ENCODE measurements around the gene FLT3LG.

The FLT3LG gene, protein sequence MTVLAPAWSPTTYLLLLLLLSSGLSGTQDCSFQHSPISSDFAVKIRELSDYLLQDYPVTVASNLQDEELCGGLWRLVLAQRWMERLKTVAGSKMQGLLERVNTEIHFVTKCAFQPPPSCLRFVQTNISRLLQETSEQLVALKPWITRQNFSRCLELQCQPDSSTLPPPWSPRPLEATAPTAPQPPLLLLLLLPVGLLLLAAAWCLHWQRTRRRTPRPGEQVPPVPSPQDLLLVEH

DNA sequence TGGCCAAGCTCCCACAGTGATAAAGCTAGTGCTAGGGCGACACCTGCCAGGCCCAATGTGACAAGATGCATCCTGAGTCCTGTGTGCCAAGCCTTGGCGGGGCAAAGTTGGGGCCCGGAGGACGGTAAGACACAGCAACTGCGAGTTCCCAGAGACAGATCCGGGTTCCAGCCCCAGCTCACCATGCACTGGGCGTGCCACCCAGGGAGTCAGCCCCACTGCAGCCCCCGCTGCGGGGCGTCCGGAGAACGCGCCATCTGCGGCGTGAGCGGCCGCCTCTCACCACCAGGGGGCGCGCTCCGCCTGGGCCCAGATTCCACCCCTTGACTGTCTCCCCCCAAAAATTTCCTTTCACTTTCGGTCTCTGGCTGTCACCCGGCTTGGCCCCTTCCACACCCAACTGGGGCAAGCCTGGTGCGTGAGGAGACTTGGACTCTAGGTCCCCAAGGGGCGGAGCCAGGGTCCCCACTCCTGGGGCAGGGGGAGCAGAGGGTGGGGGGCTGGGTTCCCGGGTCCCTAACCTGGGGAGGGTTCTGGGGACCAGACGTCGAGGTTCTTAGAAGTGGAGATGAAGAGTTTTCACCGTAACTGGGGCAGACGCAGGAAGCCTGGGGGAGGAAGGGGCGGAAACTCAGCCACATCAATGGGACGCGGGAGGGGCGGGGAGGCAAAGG is at the start of gene FLT3LG:
Gene FLT3LG, plus strand, starts transcription at position 348 of the 674 bp plus-strand sequence. CDS start 425 bp downstream, outside the sequence.
- Mint-ChIP-seq H3K4me3 (peak within 1 kb of the TSS; percentile 81), H3K9me3 (no peaks in the 10 kb centered on the region), H3K27me3 (no peaks in the 10 kb centered on the region), H3K27ac (peak within 1 kb of the TSS; percentile 92), H3K36me3 (ENCODE audit: low read depth) (peaks cover 42% of the 10 kb centered on the region), H3K4me1 (ENCODE audit: low read depth) (peaks cover 61% of the 10 kb centered on the region)
- DNase-seq = peak; percentile 96

DNA sequence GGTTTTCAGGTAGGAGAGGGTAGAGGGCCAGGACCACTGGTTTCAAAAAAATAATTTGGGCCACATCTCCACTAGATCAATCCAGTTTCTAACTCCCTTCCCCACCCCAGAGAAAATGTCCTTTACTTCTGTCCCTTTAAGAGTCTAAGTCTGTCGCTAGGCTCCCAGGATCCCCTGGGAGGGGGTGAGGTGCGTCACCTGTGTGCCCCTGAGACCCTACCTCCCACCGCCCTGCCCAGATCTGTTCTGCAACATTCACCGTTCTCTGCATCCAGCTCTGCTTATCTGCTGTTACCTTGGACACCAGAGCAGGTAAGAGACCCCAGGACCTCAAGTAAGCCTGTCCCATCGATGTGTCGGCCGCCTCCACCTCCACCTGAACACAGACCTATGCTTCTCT is 48.8 kb upstream of the FLT3LG start, which contains the start of gene GFY:
Gene GFY, plus strand, starts transcription at position 211 of the 400 bp plus-strand sequence. CDS start 1,043 bp downstream, outside the sequence.
- H3K27ac Mint-ChIP-seq = no peak within 1 kb of the TSS
- DNase-seq = no peak
- H3K27me3 Mint-ChIP-seq = peaks cover 92% of the 10 kb centered on the region
- H3K4me1 Mint-ChIP-seq (ENCODE audit: low read depth) = peaks cover 51% of the 10 kb centered on the region
- no peaks in the 10 kb centered on the region for H3K9me3 Mint-ChIP-seq
- H3K4me3 Mint-ChIP-seq = no peak within 1 kb of the TSS
- H3K36me3 Mint-ChIP-seq (ENCODE audit: low read depth) = no peaks in the 10 kb centered on the region

DNA sequence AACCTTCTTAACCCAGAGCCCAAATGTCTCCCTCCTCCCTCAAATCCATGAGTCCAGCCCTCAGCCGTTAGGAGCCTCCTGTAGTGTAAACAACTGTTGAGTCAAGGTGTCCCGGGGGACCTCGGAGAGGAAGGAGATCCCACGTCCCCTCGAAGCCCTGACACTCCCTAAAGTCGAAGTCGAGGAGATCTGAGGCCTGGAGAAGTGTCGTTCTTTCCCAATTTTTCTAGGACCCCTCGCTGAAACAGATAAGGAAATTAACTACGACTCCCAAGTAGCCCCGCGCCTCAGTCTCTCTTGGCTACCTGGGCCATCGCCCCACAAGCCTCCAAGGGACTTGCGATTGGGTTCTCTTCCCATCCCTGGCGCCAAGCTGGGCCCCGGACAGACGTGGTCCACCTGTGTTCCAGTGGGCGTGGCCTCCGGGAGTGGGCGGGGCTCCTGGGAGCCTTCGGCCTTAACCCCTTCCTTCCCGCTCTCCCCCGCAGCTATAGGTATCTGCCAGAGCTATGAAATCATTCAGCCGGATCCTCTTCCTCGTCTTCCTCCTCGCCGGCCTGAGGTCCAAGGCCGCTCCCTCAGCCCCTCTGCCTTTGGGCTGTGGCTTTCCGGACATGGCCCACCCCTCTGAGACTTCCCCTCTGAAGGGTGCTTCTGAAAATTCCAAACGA is 48.0 kb upstream of the FLT3LG start:
- H3K36me3 Mint-ChIP-seq (ENCODE audit: low read depth) = no peaks in the 10 kb centered on the region
- no peak overlapping the region for H3K27ac Mint-ChIP-seq
- H3K9me3 Mint-ChIP-seq = no peaks in the 10 kb centered on the region
- peaks cover 48% of the 10 kb centered on the region for H3K4me1 Mint-ChIP-seq (ENCODE audit: low read depth)
- peak; percentile 59 for DNase-seq
- peaks cover 92% of the 10 kb centered on the region for H3K27me3 Mint-ChIP-seq
- no peak overlapping the region for H3K4me3 Mint-ChIP-seq

DNA sequence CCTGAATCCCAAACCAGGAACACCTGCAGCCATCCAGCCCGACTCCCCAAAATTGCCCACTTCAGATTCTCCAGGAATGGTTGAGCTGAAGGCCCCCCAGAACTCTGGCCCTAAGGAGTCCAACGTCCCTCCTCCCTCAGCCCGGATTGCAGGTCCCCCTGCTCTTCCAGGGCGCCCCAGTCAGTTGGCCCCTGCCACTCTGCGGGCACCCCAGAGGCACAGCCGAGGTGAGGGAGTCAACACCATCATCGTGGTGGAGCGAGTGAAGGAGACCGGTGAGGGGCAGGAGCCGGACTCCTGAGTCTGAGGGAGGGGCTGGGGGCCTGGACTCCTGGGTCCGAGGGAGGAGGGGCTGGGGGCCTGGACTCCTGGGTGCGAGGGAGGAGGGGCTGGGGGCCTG is 46.7 kb upstream of the FLT3LG start:
- Mint-ChIP-seq H3K9me3 (no peaks in the 10 kb centered on the region), H3K27me3 (peaks cover 91% of the 10 kb centered on the region), H3K4me1 (ENCODE audit: low read depth) (peaks cover 44% of the 10 kb centered on the region), H3K4me3 (no peak overlapping the region), H3K27ac (no peak overlapping the region), H3K36me3 (ENCODE audit: low read depth) (no peaks in the 10 kb centered on the region)
- DNase-seq = no peak

DNA sequence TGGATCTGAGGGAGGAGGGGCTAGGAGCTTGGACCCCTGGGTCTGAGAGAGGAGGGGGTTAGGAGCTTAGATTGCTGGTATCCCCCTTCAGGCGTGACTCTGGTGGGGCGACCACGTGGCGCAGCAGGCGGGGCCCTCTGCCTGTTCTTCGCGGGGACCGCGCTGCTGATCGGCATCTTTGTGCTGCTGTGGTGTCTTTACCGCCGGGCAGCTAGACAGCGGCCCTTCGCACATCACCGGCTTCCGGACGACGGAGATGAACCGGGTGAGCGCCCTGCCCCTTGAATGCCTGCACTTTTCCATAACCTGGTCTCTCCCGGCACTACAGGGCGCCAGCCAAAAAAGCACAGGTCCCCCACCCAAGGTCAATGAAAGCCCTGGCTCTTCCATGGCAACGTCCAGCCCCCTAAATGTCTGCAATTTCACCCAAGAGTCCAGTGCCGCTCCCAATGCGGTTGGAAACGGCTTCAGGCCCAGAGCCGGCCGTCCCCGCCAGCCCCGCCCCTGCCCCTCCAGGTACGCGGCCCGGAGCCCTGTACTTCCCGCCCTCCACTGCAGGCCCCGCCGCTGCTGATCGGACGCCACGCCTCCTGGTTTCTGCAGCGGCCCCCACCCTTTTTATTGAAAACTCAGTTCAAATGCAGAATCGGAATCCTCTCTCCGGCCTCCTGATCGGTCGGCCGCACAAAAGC is 46.0 kb upstream of the FLT3LG start:
- peaks cover 43% of the 10 kb centered on the region for H3K4me1 Mint-ChIP-seq (ENCODE audit: low read depth)
- H3K9me3 Mint-ChIP-seq = no peaks in the 10 kb centered on the region
- no peak for DNase-seq
- H3K36me3 Mint-ChIP-seq (ENCODE audit: low read depth) = no peaks in the 10 kb centered on the region
- no peak overlapping the region for H3K27ac Mint-ChIP-seq
- peak overlapping the region; percentile 43 for H3K4me3 Mint-ChIP-seq
- peaks cover 92% of the 10 kb centered on the region for H3K27me3 Mint-ChIP-seq

DNA sequence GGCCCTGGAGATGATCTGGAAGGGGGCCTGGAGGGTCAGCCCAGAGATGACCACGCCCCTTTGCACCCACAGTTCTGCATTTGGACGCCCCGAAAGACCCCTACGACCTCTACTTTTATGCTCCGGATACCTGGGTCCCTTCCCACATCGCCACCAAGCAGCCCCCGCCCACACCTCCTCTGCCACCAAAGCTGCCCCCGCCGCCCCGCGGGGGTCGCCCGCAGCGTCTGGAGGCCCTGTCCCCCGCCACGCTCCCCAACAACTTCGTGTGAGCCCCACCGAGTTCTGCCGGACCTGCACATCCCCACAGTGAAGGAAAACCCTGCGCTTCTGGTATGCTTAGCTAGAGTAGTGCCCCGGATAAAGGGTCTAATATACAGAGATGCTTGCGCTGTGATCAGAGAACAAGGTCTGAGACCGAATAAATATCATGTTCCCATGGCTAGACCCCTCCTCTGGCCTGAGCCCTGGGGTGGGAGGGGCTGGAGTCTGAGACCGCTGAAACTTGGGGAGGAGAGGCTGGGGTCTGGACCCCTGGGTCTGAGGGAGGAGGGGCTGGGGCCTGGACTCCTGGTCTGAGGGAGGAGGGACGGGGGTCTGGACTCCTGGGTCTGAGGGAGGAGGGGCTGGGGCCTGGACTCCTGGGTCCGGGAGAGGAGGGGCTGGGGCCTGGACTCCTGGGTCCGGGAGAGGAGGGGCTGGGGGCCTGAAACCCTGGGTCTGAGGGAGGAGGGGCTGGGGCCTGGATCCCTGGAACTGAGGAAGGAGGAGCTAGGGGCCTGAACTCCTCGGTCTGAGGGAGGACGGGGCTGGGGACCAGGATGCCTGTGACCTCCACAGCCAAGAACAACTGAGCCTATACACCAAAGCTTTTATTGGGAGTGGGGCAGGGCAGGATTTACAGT is 45.2 kb upstream of the FLT3LG start:
- H3K27ac Mint-ChIP-seq = no peak overlapping the region
- no peak overlapping the region for H3K4me3 Mint-ChIP-seq
- no peaks in the 10 kb centered on the region for H3K36me3 Mint-ChIP-seq (ENCODE audit: low read depth)
- H3K27me3 Mint-ChIP-seq = peaks cover 93% of the 10 kb centered on the region
- peaks cover 43% of the 10 kb centered on the region for H3K4me1 Mint-ChIP-seq (ENCODE audit: low read depth)
- no peak for DNase-seq
- no peaks in the 10 kb centered on the region for H3K9me3 Mint-ChIP-seq

DNA sequence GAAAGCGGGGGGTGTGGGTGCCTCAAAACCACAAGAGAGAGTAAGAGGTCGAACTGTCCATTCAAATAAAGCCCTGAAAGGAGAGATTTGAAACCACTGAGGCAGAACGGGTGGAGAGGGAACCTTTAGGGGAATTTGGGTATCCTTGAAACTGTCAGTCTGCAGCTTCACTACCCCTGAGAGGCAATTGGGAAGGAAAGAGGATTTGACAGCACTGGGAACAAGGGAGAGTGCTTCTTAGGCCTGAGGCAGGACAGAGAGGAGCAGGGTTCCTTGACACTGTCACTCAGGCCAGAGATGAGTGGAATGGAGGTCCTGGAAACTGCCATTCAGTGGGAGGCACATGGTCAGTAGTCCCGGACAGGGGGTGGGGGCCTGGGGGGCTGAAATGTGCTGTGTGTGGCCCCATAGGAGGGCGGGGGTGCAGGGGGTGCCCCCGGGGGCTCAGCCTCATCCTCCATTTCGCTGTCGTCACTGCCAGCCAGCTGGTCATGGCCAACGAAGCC is 43.8 kb upstream of the FLT3LG start:
- Mint-ChIP-seq H3K27me3 (peaks cover 94% of the 10 kb centered on the region), H3K27ac (no peak overlapping the region), H3K9me3 (no peaks in the 10 kb centered on the region), H3K36me3 (ENCODE audit: low read depth) (no peaks in the 10 kb centered on the region), H3K4me1 (ENCODE audit: low read depth) (peaks cover 38% of the 10 kb centered on the region), H3K4me3 (no peak overlapping the region)
- no peak for DNase-seq

DNA sequence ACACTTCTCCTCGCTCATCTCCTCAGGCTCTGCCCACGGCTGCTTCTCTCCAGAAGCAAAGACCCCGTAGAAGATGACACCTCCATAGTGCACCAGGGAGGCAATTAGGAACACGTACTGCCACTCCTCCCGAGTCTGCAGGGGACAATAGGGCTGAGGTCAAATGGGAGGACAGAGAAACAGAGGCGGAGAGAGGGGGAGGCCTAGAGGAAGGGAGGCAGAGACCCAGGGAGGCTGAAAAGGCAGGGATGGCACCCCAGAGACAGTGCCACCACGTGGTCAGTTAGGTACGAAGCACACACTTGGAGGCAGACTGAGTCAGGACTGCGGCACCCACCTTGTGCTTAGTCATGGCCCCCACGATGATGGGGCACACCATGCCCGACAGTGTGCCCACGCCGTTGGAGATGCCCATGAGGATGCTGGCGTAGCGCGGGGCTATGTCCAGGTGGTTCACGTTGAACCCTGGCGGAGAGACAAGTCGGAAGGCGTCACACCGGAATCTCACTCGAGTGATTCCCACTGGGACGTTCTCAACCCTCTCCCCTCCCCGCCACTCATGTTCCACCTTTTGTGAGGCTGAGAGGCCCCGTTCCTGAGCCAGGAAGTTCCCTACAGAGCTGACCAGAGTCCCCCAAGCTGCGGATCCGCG is 43.2 kb upstream of the FLT3LG start:
- Mint-ChIP-seq H3K4me3 (no peak overlapping the region), H3K9me3 (no peaks in the 10 kb centered on the region), H3K27ac (no peak overlapping the region), H3K27me3 (peaks cover 94% of the 10 kb centered on the region), H3K36me3 (ENCODE audit: low read depth) (no peaks in the 10 kb centered on the region), H3K4me1 (ENCODE audit: low read depth) (peaks cover 38% of the 10 kb centered on the region)
- no peak for DNase-seq

DNA sequence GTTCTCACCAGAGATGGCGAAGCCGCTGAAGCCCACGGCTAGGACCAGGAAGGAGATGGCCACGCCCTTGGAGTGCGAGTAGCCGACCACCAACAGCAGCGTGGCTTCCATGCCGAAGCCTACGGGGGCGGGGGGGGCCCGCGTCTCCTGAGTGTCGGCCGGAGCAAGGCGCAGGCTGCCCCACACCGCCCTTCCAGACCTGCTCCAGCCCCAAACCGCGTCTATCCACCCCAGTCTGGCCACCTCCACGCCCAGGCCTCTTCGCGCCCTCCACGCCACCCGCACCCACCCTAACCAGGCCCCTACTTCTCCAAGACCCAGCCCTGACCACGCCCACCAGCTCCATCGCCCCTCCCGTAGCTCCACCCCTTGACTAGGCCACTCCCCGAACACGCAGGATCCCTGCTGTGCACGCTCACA is 42.7 kb upstream of the FLT3LG start:
- no peak for DNase-seq
- Mint-ChIP-seq H3K27me3 (peaks cover 94% of the 10 kb centered on the region), H3K27ac (no peak overlapping the region), H3K4me1 (ENCODE audit: low read depth) (peaks cover 40% of the 10 kb centered on the region), H3K9me3 (no peaks in the 10 kb centered on the region), H3K36me3 (ENCODE audit: low read depth) (no peaks in the 10 kb centered on the region), H3K4me3 (no peak overlapping the region)

DNA sequence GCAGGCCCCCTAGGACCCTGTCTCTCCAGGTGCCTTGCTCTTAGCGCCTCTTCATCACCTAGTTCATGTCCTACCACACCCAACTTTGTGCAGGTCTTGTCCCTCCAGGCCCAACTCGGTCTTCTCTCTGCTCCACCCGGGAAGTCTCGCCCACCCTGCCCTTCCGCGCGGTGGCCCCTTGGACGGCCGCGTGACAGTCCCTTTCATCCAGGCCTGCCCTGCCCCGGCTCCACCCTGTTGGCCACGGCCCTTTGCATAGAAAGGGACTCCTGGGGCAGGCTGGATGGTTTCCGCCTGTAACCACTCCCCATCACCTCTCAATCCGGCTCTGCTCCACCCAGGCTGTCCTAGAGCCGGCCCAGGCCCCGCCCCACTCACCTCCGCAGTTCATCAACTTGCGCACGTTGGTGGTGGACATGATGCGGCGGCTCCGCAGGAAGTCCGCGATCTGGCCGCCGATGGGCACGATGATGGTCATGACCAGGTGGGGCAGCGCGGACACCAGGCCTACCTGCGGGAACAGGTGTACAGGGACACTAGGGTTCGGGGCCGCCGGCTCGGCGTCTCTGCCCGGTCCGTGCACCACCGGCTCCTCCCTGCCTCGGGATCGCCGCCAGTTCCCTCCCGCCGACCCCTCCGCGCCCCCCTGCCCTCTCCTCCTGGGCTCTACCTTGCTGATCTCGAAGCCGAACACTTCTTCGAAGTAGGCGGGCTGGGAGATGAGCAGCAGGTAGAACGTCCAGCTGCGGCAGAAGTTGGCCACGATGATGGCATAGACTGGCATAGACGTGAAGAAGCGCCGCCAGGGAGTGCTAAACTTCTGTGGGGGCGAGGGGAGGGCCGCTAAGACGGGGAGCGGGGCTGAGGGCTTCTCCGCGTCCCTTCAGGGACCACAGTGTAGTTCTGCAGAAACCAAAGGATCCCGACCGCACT is 41.6 kb upstream of the FLT3LG start:
- DNase-seq = no peak
- Mint-ChIP-seq H3K9me3 (no peaks in the 10 kb centered on the region), H3K36me3 (ENCODE audit: low read depth) (no peaks in the 10 kb centered on the region), H3K4me1 (ENCODE audit: low read depth) (peaks cover 38% of the 10 kb centered on the region), H3K27ac (no peak overlapping the region), H3K27me3 (peaks cover 94% of the 10 kb centered on the region), H3K4me3 (no peak overlapping the region)

DNA sequence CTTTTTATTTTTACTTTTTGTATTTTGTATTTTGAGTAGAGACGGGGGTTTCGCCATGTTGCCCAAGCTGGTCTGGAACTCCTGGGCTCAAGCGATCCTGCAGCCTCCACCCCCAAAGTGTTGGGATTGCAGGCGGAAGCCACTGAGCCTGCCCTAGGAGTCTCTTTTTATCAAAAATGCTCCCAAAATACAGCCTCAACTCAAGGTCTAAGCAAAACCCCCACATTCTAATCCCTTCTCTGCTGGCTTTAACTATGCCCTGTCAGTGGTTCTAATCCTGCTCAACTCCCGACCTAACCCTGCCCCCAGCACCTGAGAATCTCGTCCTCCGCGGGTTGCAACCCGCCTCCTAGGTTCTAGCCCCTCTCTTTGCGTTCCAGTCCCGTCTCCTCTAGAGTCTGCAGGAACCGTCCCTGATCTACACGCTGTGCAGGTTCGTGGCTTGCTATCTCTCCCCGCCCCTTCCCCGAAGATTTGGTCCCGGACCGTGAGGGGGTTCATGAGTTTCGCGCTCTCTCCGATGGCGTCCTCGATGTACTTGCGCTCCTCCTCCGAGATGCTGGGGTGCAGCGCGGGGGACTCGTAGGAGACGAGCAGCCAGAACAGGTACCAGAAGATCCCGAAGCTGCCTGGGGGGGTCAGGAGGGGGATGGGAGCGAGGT is 40.6 kb upstream of the FLT3LG start:
- H3K4me1 Mint-ChIP-seq (ENCODE audit: low read depth) = peaks cover 31% of the 10 kb centered on the region
- no peak overlapping the region for H3K27ac Mint-ChIP-seq
- no peak for DNase-seq
- H3K27me3 Mint-ChIP-seq = peaks cover 96% of the 10 kb centered on the region
- no peaks in the 10 kb centered on the region for H3K36me3 Mint-ChIP-seq (ENCODE audit: low read depth)
- H3K4me3 Mint-ChIP-seq = peak overlapping the region; percentile 6
- no peaks in the 10 kb centered on the region for H3K9me3 Mint-ChIP-seq

DNA sequence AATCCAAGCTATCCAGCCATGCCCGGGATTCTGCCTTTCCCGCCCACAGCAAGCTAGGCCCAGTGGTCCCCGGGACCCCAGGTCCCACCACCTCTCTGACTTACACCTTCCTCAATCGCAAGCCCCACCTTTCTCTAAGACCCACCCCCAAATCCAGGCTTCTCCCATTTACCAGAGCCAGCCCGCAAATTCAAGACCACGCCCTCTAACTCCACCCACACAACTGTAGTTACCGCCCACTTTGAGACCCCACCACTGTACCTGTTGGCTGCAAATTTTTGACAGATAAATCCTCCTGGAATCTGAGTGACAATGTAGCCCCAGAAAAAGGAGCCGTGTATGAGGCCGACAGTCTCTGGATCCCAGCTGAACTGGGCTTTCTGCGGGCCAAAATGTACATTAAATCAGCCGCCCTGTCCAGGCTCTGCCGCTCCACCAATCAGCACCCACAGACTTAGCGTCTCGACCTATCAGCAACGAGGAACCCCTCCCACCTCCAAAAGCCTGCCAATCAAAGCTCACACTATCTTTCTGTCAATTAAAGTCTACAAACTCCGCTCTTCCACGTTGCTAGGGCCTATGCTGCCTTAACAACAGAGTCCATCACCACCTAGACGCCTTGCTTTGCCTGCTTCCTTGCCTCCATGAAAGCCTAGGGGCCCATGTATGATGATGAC is 39.0 kb upstream of the FLT3LG start:
- no peak overlapping the region for H3K27ac Mint-ChIP-seq
- DNase-seq = no peak
- peaks cover 24% of the 10 kb centered on the region for H3K4me1 Mint-ChIP-seq (ENCODE audit: low read depth)
- H3K36me3 Mint-ChIP-seq (ENCODE audit: low read depth) = no peaks in the 10 kb centered on the region
- H3K27me3 Mint-ChIP-seq = peaks cover 96% of the 10 kb centered on the region
- no peaks in the 10 kb centered on the region for H3K9me3 Mint-ChIP-seq
- no peak overlapping the region for H3K4me3 Mint-ChIP-seq

All from activated T-cell treated with anti-CD3 and anti-CD28 coated beads, Interleukin-2, amount 50 U/mL, for 24 hours (primary cell).